GM20431 (cell line): ENCODE results near the gene GPR176.

Source experiments
- in situ Hi-C: fragments of 300-500 bp; cut with MseI, MboI; formaldehyde crosslinking; loops from one replicate; pipeline ENCODE4 v1.15.0; 2020; ENCODE audit warnings: low sequenced_read_pairs; ENCODE audit not compliant: unreplicated experiment

GPR176 gene

GRCh38 chr15:39869254-39869653, 50.8 kb downstream of the GPR176 start:
- in situ Hi-C loops, result no loop called here

GRCh38 chr15:39868396-39868795, 51.7 kb downstream of the GPR176 start:
- in situ Hi-C loops, result no loop called here

- in situ Hi-C loops, result no loop called here
Observed at GRCh38 chr15:39864116-39864515, 56.0 kb downstream of the GPR176 start.

GRCh38 chr15:39860871-39861270, 59.2 kb downstream of the GPR176 start:
- in situ Hi-C loops, result no loop called here

GRCh38 chr15:39860200-39860599, 59.9 kb downstream of the GPR176 start:
- in situ Hi-C loops, result no loop called here

GRCh38 chr15:39859636-39860035, 60.4 kb downstream of the GPR176 start:
- in situ Hi-C loops, result no loop called here

- in situ Hi-C loops, result no loop called here
Observed at GRCh38 chr15:39857132-39857531, 62.9 kb downstream of the GPR176 start.

- in situ Hi-C loops, result no loop called here
Observed at GRCh38 chr15:39856357-39856756, 63.7 kb downstream of the GPR176 start.

GRCh38 chr15:39855400-39855799, 64.7 kb downstream of the GPR176 start:
- in situ Hi-C loops, result no loop called here

- in situ Hi-C loops, result no loop called here
Observed at GRCh38 chr15:39854161-39854560, 65.9 kb downstream of the GPR176 start.

GRCh38 chr15:39852250-39852649, 67.8 kb downstream of the GPR176 start:
- in situ Hi-C loops, result no loop called here

- in situ Hi-C loops, result no loop called here
Observed at GRCh38 chr15:39851500-39852092, 68.5 kb downstream of the GPR176 start.

GRCh38 chr15:39850436-39850835, 69.6 kb downstream of the GPR176 start:
- in situ Hi-C loops, result no loop called here

- in situ Hi-C loops, result no loop called here
Observed at GRCh38 chr15:39846108-39846507, 74.0 kb downstream of the GPR176 start.

- in situ Hi-C loops, result no loop called here
Observed at GRCh38 chr15:39845582-39845981, 74.5 kb downstream of the GPR176 start.

- in situ Hi-C loops, result no loop called here
Observed at GRCh38 chr15:39843565-39843964, 76.5 kb downstream of the GPR176 start.

- in situ Hi-C loops, result no loop called here
Observed at GRCh38 chr15:39837454-39837853, 82.6 kb downstream of the GPR176 start.

- in situ Hi-C loops, result no loop called here
Observed at GRCh38 chr15:39835550-39835949, 84.5 kb downstream of the GPR176 start.

- in situ Hi-C loops, result no loop called here
Observed at GRCh38 chr15:39834256-39834655, 85.8 kb downstream of the GPR176 start.

GRCh38 chr15:39833515-39833981, 86.5 kb downstream of the GPR176 start:
- in situ Hi-C loops, result no loop called here

GRCh38 chr15:39830166-39830565, 89.9 kb downstream of the GPR176 start:
- in situ Hi-C loops, result no loop called here

- in situ Hi-C loops, result no loop called here
Observed at GRCh38 chr15:39828374-39828931, 91.6 kb downstream of the GPR176 start.
